GM12891 (cell line): ENCODE data around the gene TNS1.

ENCODE experiments used
- POLR2A ChIP-seq: IDR thresholded peaks from 2 replicates; pipeline ENCODE4 v1.6.1; 2011; ENCODE audit warnings: low read depth, low read length, control low read depth
- POLR2AphosphoS5 ChIP-seq: IDR thresholded peaks from 2 replicates; pipeline ENCODE4 v1.6.1; 2011; ENCODE audit warnings: low read depth, low read length, control low read depth
- SPI1 ChIP-seq: IDR thresholded peaks from 2 replicates; pipeline ENCODE4 v1.6.1; 2011; ENCODE audit warnings: low read depth, low read length, control low read depth
- TAF1 ChIP-seq: IDR thresholded peaks from 2 replicates; pipeline ENCODE4 v1.6.1; 2011; ENCODE audit warnings: low read depth, low read length, control low read depth

DNA sequence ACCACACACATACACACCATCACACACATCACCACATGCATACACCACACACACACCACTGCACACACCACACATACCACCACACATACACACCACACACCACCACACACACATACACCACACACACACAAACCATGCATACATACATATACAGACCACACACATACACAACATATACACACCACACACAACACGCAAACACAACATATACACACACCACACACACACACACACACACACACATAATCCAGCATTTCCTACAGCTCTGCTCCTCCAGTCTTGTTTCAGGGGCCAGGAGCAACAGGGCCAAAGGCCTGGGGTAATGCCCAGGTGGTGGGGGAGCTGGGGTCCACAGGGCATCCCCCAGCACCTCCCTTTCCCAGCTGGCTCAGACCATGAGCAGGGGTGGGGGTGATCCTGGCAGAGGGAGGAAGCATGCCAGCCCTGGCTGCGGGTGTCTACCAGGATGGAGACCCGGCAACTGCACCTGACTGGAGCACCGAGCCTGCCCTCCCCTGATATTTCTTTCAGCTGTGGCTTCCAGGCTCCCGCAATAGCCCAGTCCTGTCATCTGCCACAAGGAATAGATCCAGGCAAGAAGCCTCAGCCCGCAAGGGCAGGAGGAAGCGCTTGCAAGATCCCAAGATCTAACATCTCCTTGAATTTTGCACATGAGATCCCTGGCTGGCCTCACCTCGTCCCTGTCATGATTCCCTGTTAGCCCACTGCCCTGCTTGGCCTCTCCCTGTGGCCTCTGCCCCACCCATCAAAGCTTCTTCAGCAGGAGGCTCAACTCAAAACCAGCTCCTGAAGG, 196.9 kb downstream of the TNS1 start:
- TF ChIP-seq POLR2A (no peak), POLR2AphosphoS5 (no peak), SPI1 (no peak), TAF1 (no peak)
